GM19193 (cell line): ENCODE measurements around the gene CACNB4.

Source experiments
- POLR2A ChIP-seq: IDR thresholded peaks from 4 replicates; pipeline ENCODE4 v1.6.1; 2011; ENCODE audit not compliant: insufficient read depth, insufficient read length; ENCODE audit errors: extremely low read depth

The CACNB4 gene

GRCh38 chr2:151927501-151928221 is 171.2 kb downstream of the CACNB4 start:
- TF ChIP-seq POLR2A: no peak

GRCh38 chr2:151922845-151923666 is 175.8 kb downstream of the CACNB4 start:
- TF ChIP-seq POLR2A: no peak

GRCh38 chr2:151919786-151920185 is 179.1 kb downstream of the CACNB4 start:
- TF ChIP-seq POLR2A: no peak

GRCh38 chr2:151918308-151918707 is 180.5 kb downstream of the CACNB4 start:
- no peak for TF ChIP-seq POLR2A

GRCh38 chr2:151916632-151917031 is 182.2 kb downstream of the CACNB4 start:
- TF ChIP-seq POLR2A: no peak

- no peak for TF ChIP-seq POLR2A
Observed at GRCh38 chr2:151914989-151915628, 183.7 kb downstream of the CACNB4 start.

- no peak for TF ChIP-seq POLR2A
Observed at GRCh38 chr2:151908204-151908882, 190.5 kb downstream of the CACNB4 start.

- no peak for TF ChIP-seq POLR2A
Observed at GRCh38 chr2:151907286-151908203, 191.3 kb downstream of the CACNB4 start.

GRCh38 chr2:151906633-151906998 is 192.2 kb downstream of the CACNB4 start:
- no peak for TF ChIP-seq POLR2A

- no peak for TF ChIP-seq POLR2A
Observed at GRCh38 chr2:151905963-151906632, 192.7 kb downstream of the CACNB4 start.

- no peak for TF ChIP-seq POLR2A
Observed at GRCh38 chr2:151904807-151905206, 194.0 kb downstream of the CACNB4 start.

- TF ChIP-seq POLR2A: no peak
Observed at GRCh38 chr2:151904021-151904420, 194.8 kb downstream of the CACNB4 start.

GRCh38 chr2:151902829-151903228 is 196.0 kb downstream of the CACNB4 start:
- no peak for TF ChIP-seq POLR2A

- no peak for TF ChIP-seq POLR2A
Observed at GRCh38 chr2:151900331-151900730, 198.5 kb downstream of the CACNB4 start.

GRCh38 chr2:151899156-151899555 is 199.7 kb downstream of the CACNB4 start:
- TF ChIP-seq POLR2A: no peak
